DND-41 (cell line): ENCODE results near the gene DRD4.

Source experiments
- EZH2 ChIP-seq: IDR thresholded peaks from 3 replicates; pipeline ENCODE4 v1.6.1; 2012; ENCODE audit warnings: borderline replicate concordance, low read depth, mild to moderate bottlenecking, moderate library complexity, low read length, inconsistent platforms; ENCODE audit not compliant: severe bottlenecking
- TF ChIP-seq, protein P1 (sequence below): IDR thresholded peaks from 2 replicates; pipeline ENCODE4 v1.5.1; 2012; ENCODE audit warnings: borderline replicate concordance, low read length, moderate library complexity, mild to moderate bottlenecking; ENCODE audit not compliant: poor library complexity, severe bottlenecking; ENCODE audit errors: extremely low read depth

DNA sequence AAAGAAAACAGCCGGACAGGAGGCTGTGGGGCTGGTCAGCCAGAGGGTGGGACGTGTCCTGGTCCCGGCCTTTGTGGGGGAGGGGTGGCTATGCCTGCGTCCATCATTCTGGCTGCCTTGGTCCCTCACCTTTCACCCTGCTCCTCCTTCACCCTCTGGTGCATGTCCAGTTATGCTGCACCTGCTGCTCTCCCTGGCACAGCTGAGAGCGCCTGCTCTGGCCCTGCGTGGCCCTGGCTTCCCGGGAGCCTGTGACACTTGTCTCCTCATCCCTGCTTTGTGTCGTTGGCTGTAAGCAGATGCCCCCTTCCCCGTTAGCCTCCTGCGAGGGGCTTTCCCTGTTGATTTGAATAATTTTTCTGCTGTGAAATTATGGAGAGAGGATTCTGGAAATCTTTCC lies 44.2 kb upstream of the DRD4 start:
- TF ChIP-seq EZH2: no peak
- TF ChIP-seq, protein P1, sequence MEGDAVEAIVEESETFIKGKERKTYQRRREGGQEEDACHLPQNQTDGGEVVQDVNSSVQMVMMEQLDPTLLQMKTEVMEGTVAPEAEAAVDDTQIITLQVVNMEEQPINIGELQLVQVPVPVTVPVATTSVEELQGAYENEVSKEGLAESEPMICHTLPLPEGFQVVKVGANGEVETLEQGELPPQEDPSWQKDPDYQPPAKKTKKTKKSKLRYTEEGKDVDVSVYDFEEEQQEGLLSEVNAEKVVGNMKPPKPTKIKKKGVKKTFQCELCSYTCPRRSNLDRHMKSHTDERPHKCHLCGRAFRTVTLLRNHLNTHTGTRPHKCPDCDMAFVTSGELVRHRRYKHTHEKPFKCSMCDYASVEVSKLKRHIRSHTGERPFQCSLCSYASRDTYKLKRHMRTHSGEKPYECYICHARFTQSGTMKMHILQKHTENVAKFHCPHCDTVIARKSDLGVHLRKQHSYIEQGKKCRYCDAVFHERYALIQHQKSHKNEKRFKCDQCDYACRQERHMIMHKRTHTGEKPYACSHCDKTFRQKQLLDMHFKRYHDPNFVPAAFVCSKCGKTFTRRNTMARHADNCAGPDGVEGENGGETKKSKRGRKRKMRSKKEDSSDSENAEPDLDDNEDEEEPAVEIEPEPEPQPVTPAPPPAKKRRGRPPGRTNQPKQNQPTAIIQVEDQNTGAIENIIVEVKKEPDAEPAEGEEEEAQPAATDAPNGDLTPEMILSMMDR: no peak
